Neuronal stem cell (in vitro differentiated cells): ENCODE results near the gene PDPK1.

ENCODE experiments used
- DNase-seq: peaks from one replicate; pipeline ENCODE4 v3.0.0-alpha.2; 2013; ENCODE audit warnings: low spot score
- H2AFZ ChIP-seq: one replicate; pipeline ENCODE4 v1.6.1; 2013; ENCODE audit warnings: mild to moderate bottlenecking, low read length, inconsistent platforms
- H2AK5ac ChIP-seq: 2 replicates; pipeline ENCODE4 v1.6.1; 2013; ENCODE audit warnings: low read depth, mild to moderate bottlenecking, inconsistent platforms, low read length, moderate library complexity, mixed read lengths
- H2BK120ac ChIP-seq: 2 replicates; pipeline ENCODE4 v1.6.1; 2013; ENCODE audit warnings: low read depth, mild to moderate bottlenecking, inconsistent platforms, low read length, moderate library complexity, mixed read lengths
- H2BK12ac ChIP-seq: one replicate; pipeline ENCODE4 v1.6.1; 2013; ENCODE audit warnings: low read length, inconsistent platforms
- H2BK15ac ChIP-seq: 2 replicates; pipeline ENCODE4 v1.6.1; 2013; ENCODE audit warnings: mild to moderate bottlenecking, low read length, inconsistent platforms, mixed read lengths
- H2BK5ac ChIP-seq: one replicate; pipeline ENCODE4 v1.6.1; 2013; ENCODE audit warnings: inconsistent platforms, mild to moderate bottlenecking, low read length, moderate library complexity
- H3K14ac ChIP-seq: one replicate; pipeline ENCODE4 v1.6.1; 2013; ENCODE audit warnings: low read length, inconsistent platforms
- H3K18ac ChIP-seq: 2 replicates; pipeline ENCODE4 v1.6.1; 2013; ENCODE audit warnings: low read length, inconsistent platforms
- H3K23ac ChIP-seq: 2 replicates; pipeline ENCODE4 v1.6.1; 2013; ENCODE audit warnings: low read depth, mild to moderate bottlenecking, mixed read lengths, low read length, inconsistent platforms; ENCODE audit not compliant: poor library complexity
- H3K27ac ChIP-seq: replicated peaks from 3 replicates; pipeline ENCODE4 v1.5.1; 2013; ENCODE audit warnings: low read length, inconsistent platforms
- H3K27me3 ChIP-seq, 3 experiments: 2 replicates each; pipeline ENCODE4 v1.6.1; 2013; ENCODE audit warnings: low read length in 3 of 3, mild to moderate bottlenecking in 2 of 3, inconsistent platforms in 1 of 3, low read depth in 1 of 3, mixed read lengths in 1 of 3, moderate library complexity in 1 of 3; ENCODE audit not compliant: control insufficient read depth in 3 of 3, insufficient read depth in 3 of 3
- H3K36me3 ChIP-seq, 2 donors: replicated peaks in 1 of 2; 2 replicates each; pipeline ENCODE4 v1.6.1; 2013; ENCODE audit warnings: low read length in 2 of 2; ENCODE audit not compliant: control insufficient read depth in 2 of 2, insufficient read depth in 2 of 2
- H3K4ac ChIP-seq: 2 replicates; pipeline ENCODE4 v1.6.1; 2013; ENCODE audit warnings: inconsistent platforms, mild to moderate bottlenecking, low read length, moderate library complexity
- H3K4me1 ChIP-seq, 2 donors: 1 replicate in 1 of 2; 2 replicates in 1 of 2; pipeline ENCODE4 v1.6.1; 2013; ENCODE audit warnings: low read length in 2 of 2, low read depth in 1 of 2; ENCODE audit not compliant: control insufficient read depth in 2 of 2, insufficient read depth in 1 of 2
- H3K4me2 ChIP-seq: one replicate; pipeline ENCODE4 v1.6.1; 2013; ENCODE audit warnings: mild to moderate bottlenecking, low read length, inconsistent platforms; ENCODE audit not compliant: insufficient read depth, poor library complexity, severe bottlenecking
- H3K4me3 ChIP-seq, 2 donors: 2 replicates each; pipeline ENCODE4 v1.5.1; 2013; ENCODE audit warnings: low read length in 2 of 2, mild to moderate bottlenecking in 2 of 2, inconsistent platforms in 1 of 2, moderate library complexity in 1 of 2
- H3K79me1 ChIP-seq: one replicate; pipeline ENCODE4 v1.6.1; 2013; ENCODE audit warnings: low read depth, mild to moderate bottlenecking, inconsistent platforms, low read length, moderate library complexity
- H3K9ac ChIP-seq: one replicate; pipeline ENCODE4 v1.6.1; 2013; ENCODE audit warnings: mild to moderate bottlenecking, low read depth, low read length, inconsistent platforms; ENCODE audit not compliant: poor library complexity
- H3K9me3 ChIP-seq, 2 donors: replicated peaks in 1 of 2; 2 replicates each; pipeline versions ENCODE3 to v1.6.1; 2013; ENCODE audit warnings: low read length in 2 of 2, mild to moderate bottlenecking in 2 of 2, inconsistent platforms in 1 of 2, low read depth in 1 of 2, mixed read lengths in 1 of 2, moderate library complexity in 1 of 2; ENCODE audit not compliant: control insufficient read depth in 2 of 2, insufficient read depth in 1 of 2
- H4K8ac ChIP-seq: one replicate; pipeline ENCODE4 v1.6.1; 2013; ENCODE audit warnings: low read depth, mild to moderate bottlenecking, inconsistent platforms, low read length, moderate library complexity
- H4K91ac ChIP-seq: one replicate; pipeline ENCODE4 v1.6.1; 2013; ENCODE audit warnings: low read length, low read depth, mild to moderate bottlenecking, inconsistent platforms; ENCODE audit not compliant: poor library complexity
- WGBS, 2 donors: extraction: QIAGEN DNeasy Blood & Tissue Kit; methylation state at CpG; one replicate each; pipeline ENCODE4 v1.1.7; 2013; ENCODE audit warnings: missing lambda C conversion rate in 2 of 2, mixed read lengths in 1 of 2; ENCODE audit not compliant: insufficient read length in 2 of 2, insufficient replicate concordance in 1 of 2; ENCODE audit errors: extremely low coverage in 2 of 2; 5-methylcytosine and 5-hydroxymethylcytosine counted together

Gene PDPK1

GRCh38 chr16:2524339-2524938 is 13.4 kb upstream of the PDPK1 start:
- Histone ChIP-seq H2BK5ac (no peak overlapping the region), H3K4ac (no peak overlapping the region), H3K14ac (no peak overlapping the region), H2BK12ac (no peak overlapping the region), H3K27me3 (no peaks in the 10 kb centered on the region), H3K18ac (no peak overlapping the region), H2BK120ac (no peak overlapping the region), H3K4me2 (no peak overlapping the region), H3K9me3 (no peaks in the 10 kb centered on the region), H4K8ac (no peak overlapping the region), H3K79me1 (peaks cover 17% of the 10 kb centered on the region), H3K27ac (no peak overlapping the region), H3K36me3 (peaks cover 16 to 55% of the 10 kb centered on the region in 2 donors), H3K4me1 (peaks cover 0 to 7% of the 10 kb centered on the region in 2 donors), H2AK5ac (no peak overlapping the region), H3K23ac (peak overlapping the region; percentile 6), H3K9ac (no peak overlapping the region), H2BK15ac (no peak overlapping the region), H2AFZ (no peak overlapping the region), H3K4me3 (peak overlapping the region in 1 of 2 donors; percentile 22), H4K91ac (no peak overlapping the region)
- DNase-seq, result no peak
- WGBS, 2 donors, result no CpG with 5 or more reads among the region's 9 CpGs

- H3K4ac ChIP-seq, result no peak overlapping the region
Observed at GRCh38 chr16:2526135-2526534, 11.7 kb upstream of the PDPK1 start.

GRCh38 chr16:2527071-2527783 is 10.6 kb upstream of the PDPK1 start:
- Histone ChIP-seq H2BK120ac (no peak overlapping the region), H3K4ac (no peak overlapping the region)

More at GRCh38 chr16:2526135-2526534, 11.7 kb upstream of the PDPK1 start:
- H3K18ac ChIP-seq, result no peak overlapping the region
- peaks cover 19 to 57% of the 10 kb centered on the region in 2 donors for H3K36me3 ChIP-seq
- WGBS, 2 donors, result no CpG with 5 or more reads among the region's 8 CpGs
- H2AFZ ChIP-seq, result no peak overlapping the region
- H4K91ac ChIP-seq, result no peak overlapping the region
- DNase-seq, result no peak
- no peak overlapping the region for H3K23ac ChIP-seq
- H4K8ac ChIP-seq, result no peak overlapping the region
- H2BK12ac ChIP-seq, result no peak overlapping the region
- H3K14ac ChIP-seq, result no peak overlapping the region
- H3K27ac ChIP-seq, result no peak overlapping the region
- H3K4me1 ChIP-seq, result peaks cover 2 to 3% of the 10 kb centered on the region in 2 donors
- H2BK120ac ChIP-seq, result no peak overlapping the region
- no peak overlapping the region for H2AK5ac ChIP-seq
- no peak overlapping the region for H2BK5ac ChIP-seq
- H3K27me3 ChIP-seq, result no peaks in the 10 kb centered on the region
- no peak overlapping the region for H3K4me2 ChIP-seq
- no peak overlapping the region for H3K4me3 ChIP-seq
- H3K9me3 ChIP-seq, result no peaks in the 10 kb centered on the region
- no peak overlapping the region for H2BK15ac ChIP-seq
- peaks cover 9% of the 10 kb centered on the region for H3K79me1 ChIP-seq
- H3K9ac ChIP-seq, result no peak overlapping the region

DNA sequence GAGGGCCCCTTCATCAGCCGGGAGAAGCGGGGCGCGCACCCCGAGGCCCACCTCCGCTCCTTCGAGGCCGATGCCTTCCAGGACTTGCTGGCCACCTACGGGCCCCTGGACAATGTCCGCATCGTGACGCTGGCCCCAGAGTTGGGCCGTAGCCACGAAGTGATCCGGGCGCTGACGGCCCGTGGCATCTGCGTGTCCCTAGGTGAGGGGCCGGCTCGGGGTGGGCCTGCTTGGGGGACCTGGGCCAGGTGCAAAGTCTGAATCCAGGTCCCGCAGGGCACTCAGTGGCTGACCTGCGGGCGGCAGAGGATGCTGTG is 10.1 kb upstream of the PDPK1 start:
- Histone ChIP-seq H3K9ac (no peak overlapping the region), H3K23ac (no peak overlapping the region), H3K4me1 (peaks cover 4 to 12% of the 10 kb centered on the region in 2 donors), H2BK12ac (no peak overlapping the region), H4K91ac (no peak overlapping the region), H2BK15ac (no peak overlapping the region), H2BK120ac (no peak overlapping the region), H3K36me3 (peaks cover 17 to 53% of the 10 kb centered on the region in 2 donors), H3K4ac (no peak overlapping the region), H3K27ac (no peak overlapping the region), H2AFZ (no peak overlapping the region), H3K18ac (no peak overlapping the region), H2BK5ac (no peak overlapping the region), H3K14ac (no peak overlapping the region), H3K79me1 (peaks cover 7% of the 10 kb centered on the region), H4K8ac (peak overlapping the region; percentile 65), H3K4me2 (no peak overlapping the region), H2AK5ac (no peak overlapping the region), H3K4me3 (no peak overlapping the region), H3K27me3 (peaks cover 0 to 1% (median 0%) of the 10 kb centered on the region in 3 experiments), H3K9me3 (no peaks in the 10 kb centered on the region)
- no peak for DNase-seq
- no CpG with 5 or more reads among the region's 24 CpGs for WGBS, 2 donors

More at GRCh38 chr16:2527071-2527783, 10.6 kb upstream of the PDPK1 start:
- Histone ChIP-seq H3K4me1 (peaks cover 3 to 8% of the 10 kb centered on the region in 2 donors), H3K14ac (no peak overlapping the region), H4K8ac (peak overlapping the region; percentile 43), H2BK5ac (peak overlapping the region; percentile 66), H3K9me3 (no peaks in the 10 kb centered on the region), H3K4me2 (no peak overlapping the region), H2BK15ac (no peak overlapping the region), H3K79me1 (peaks cover 7% of the 10 kb centered on the region), H4K91ac (no peak overlapping the region), H3K23ac (no peak overlapping the region), H2AFZ (no peak overlapping the region), H3K36me3 (peaks cover 17 to 54% of the 10 kb centered on the region in 2 donors), H3K27me3 (no peaks in the 10 kb centered on the region), H3K4me3 (no peak overlapping the region), H2AK5ac (no peak overlapping the region), H3K9ac (peak overlapping the region; percentile 44), H2BK12ac (no peak overlapping the region), H3K27ac (no peak overlapping the region), H3K18ac (no peak overlapping the region)
- DNase-seq, result no peak
- WGBS, 2 donors, result no CpG with 5 or more reads among the region's 12 CpGs
